H1 (cell line): Measurements from ENCODE around the gene BIRC5. TPM values are rescaled to one million over a fixed set of nuclear protein-coding genes. Genes with fewer than 3 reads are reported as not detected.

Experiments
- CTCF ChIA-PET: fragments of 300-600 bp; sonication (Branson Sonifier 250); formaldehyde crosslinking; loops from one replicate; lab custom pipeline; 2021; ENCODE audit not compliant: partially characterized antibody; lab: Charles Lee
- POLR2A ChIA-PET: fragments of 300-600 bp; sonication (Branson Sonifier 250); formaldehyde crosslinking; loops from one replicate; lab custom pipeline; 2021; ENCODE audit warnings: inconsistent platforms; ENCODE audit not compliant: partially characterized antibody; lab: Charles Lee
- DNase-seq, 2 experiments: peaks; one replicate each; pipeline versions ENCODE4 v3.0.0 to v3.0.0-alpha.2; 2010 to 2022; ENCODE audit warnings: low spot score in 2 of 2, low read depth in 1 of 2, mixed read lengths in 1 of 2
- FAIRE-seq: peaks from 2 replicates; lab custom pipeline; 2011; peaks lifted over from hg19 to GRCh38; lab: Jason Lieb, UNC
- H2AFZ ChIP-seq: 2 replicates; pipeline ENCODE4 v1.8.1; 2012; ENCODE audit warnings: low read length, inconsistent platforms
- H2AK5ac ChIP-seq: 2 replicates; pipeline ENCODE4 v1.6.1; 2013; ENCODE audit warnings: low read depth, low read length
- H2BK120ac ChIP-seq: replicated peaks from 2 replicates; pipeline ENCODE3; 2013; ENCODE audit warnings: low read depth, low read length, inconsistent platforms
- H2BK12ac ChIP-seq: 2 replicates; pipeline ENCODE4 v1.6.1; 2013; ENCODE audit warnings: low read depth, low read length
- H2BK15ac ChIP-seq: 2 replicates; pipeline ENCODE4 v1.6.1; 2013; ENCODE audit warnings: low read length
- H2BK20ac ChIP-seq: 2 replicates; pipeline ENCODE4 v1.6.1; 2013; ENCODE audit warnings: low read length
- H2BK5ac ChIP-seq: 2 replicates; pipeline ENCODE4 v1.6.1; 2013; ENCODE audit warnings: low read depth, low read length
- H3K14ac ChIP-seq: 2 replicates; pipeline ENCODE4 v1.6.1; 2013; ENCODE audit warnings: inconsistent platforms; ENCODE audit not compliant: insufficient read length
- H3K18ac ChIP-seq: 2 replicates; pipeline ENCODE4 v1.6.1; 2013; ENCODE audit warnings: low read length; ENCODE audit errors: extremely low read depth
- H3K23ac ChIP-seq: 2 replicates; pipeline ENCODE4 v1.6.1; 2013; ENCODE audit warnings: inconsistent platforms; ENCODE audit not compliant: insufficient read length
- H3K23me2 ChIP-seq: 2 replicates; pipeline ENCODE4 v1.6.1; 2013; ENCODE audit warnings: low read depth, low read length
- H3K27ac ChIP-seq: 2 replicates; pipeline ENCODE4 v1.6.1; 2011; ENCODE audit warnings: low read depth, low read length, inconsistent platforms
- H3K27me3 ChIP-seq, 4 experiments: replicated peaks in 1 of 4; 1 replicate in 1 of 4; 2 replicates in 3 of 4; pipeline versions ENCODE4 v1.6.1 to v1.8.1; 2011 to 2013; ENCODE audit warnings: low read length in 3 of 4, mild to moderate bottlenecking in 3 of 4, inconsistent platforms in 2 of 4, mixed read lengths in 2 of 4, moderate library complexity in 1 of 4; ENCODE audit not compliant: control insufficient read depth in 3 of 4, insufficient read depth in 3 of 4; ENCODE audit errors: extremely low read depth in 1 of 4
- H3K36me3 ChIP-seq, 4 experiments: 2 replicates each; pipeline versions ENCODE4 v1.6.1 to v1.8.1; 2011 to 2013; ENCODE audit warnings: mild to moderate bottlenecking in 4 of 4, low read length in 3 of 4, moderate library complexity in 2 of 4, control low read depth in 1 of 4, inconsistent platforms in 1 of 4; ENCODE audit not compliant: insufficient read depth in 4 of 4, control insufficient read depth in 2 of 4
- H3K4ac ChIP-seq: replicated peaks from 2 replicates; pipeline ENCODE3; 2013; ENCODE audit warnings: low read length, low read depth, mixed read lengths, inconsistent platforms; ENCODE audit not compliant: insufficient read length
- H3K4me1 ChIP-seq, 4 experiments: replicated peaks in 1 of 4; 1 replicate in 1 of 4; 2 replicates in 3 of 4; pipeline versions ENCODE4 v1.6.1 to v1.8.1; 2011 to 2013; ENCODE audit warnings: low read length in 3 of 4, inconsistent platforms in 2 of 4, mixed read lengths in 1 of 4; ENCODE audit not compliant: insufficient read depth in 4 of 4, control insufficient read depth in 3 of 4
- H3K4me2 ChIP-seq, 2 experiments: 2 replicates each; pipeline versions ENCODE4 v1.6.1 to v1.8.1; 2011 to 2013; ENCODE audit warnings: low read depth in 2 of 2, low read length in 2 of 2, control low read depth in 1 of 2, inconsistent platforms in 1 of 2, mild to moderate bottlenecking in 1 of 2; ENCODE audit not compliant: insufficient read depth in 1 of 2
- H3K4me3 ChIP-seq, 4 experiments: fragments of 200-600, 300-600 bp in 1 of 4; sonication (generic), shearing (Covaris generic), sonication (Bioruptor Twin) in 1 of 4; 2 replicates each; pipeline versions ENCODE4 v1.5.1 to v1.8.1; 2011 to 2016; ENCODE audit warnings: low read length in 4 of 4, low read depth in 3 of 4, control low read depth in 2 of 4, inconsistent platforms in 2 of 4, mild to moderate bottlenecking in 2 of 4, mixed read lengths in 1 of 4, moderate library complexity in 1 of 4; ENCODE audit not compliant: insufficient read depth in 2 of 4; ENCODE audit errors: extremely low read depth in 1 of 4
- H3K56ac ChIP-seq: replicated peaks from 2 replicates; pipeline ENCODE3; 2013; ENCODE audit warnings: low read depth, mild to moderate bottlenecking, mixed read lengths, low read length, inconsistent platforms; ENCODE audit not compliant: insufficient read length
- H3K79me1 ChIP-seq: 2 replicates; pipeline ENCODE4 v1.6.1; 2013; ENCODE audit warnings: low read depth, low read length, control low read depth
- H3K79me2 ChIP-seq, 2 experiments: 2 replicates each; pipeline versions ENCODE4 v1.6.1 to v1.8.1; 2012 to 2013; ENCODE audit warnings: low read length in 2 of 2, mild to moderate bottlenecking in 2 of 2, inconsistent platforms in 1 of 2; ENCODE audit not compliant: insufficient read depth in 2 of 2, control insufficient read depth in 1 of 2
- H3K9ac ChIP-seq, 4 experiments: replicated peaks in 1 of 4; 1 replicate in 1 of 4; 2 replicates in 3 of 4; pipeline versions ENCODE4 v1.6.1 to v1.8.1; 2011 to 2013; ENCODE audit warnings: low read depth in 3 of 4, low read length in 3 of 4, control low read depth in 2 of 4, mild to moderate bottlenecking in 2 of 4, moderate library complexity in 2 of 4, inconsistent platforms in 1 of 4; ENCODE audit errors: extremely low read depth in 1 of 4
- H3K9me3 ChIP-seq, 2 experiments: 2 replicates each; pipeline versions ENCODE4 v1.6.1 to v1.8.1; 2012 to 2013; ENCODE audit warnings: mild to moderate bottlenecking in 2 of 2, moderate library complexity in 2 of 2, control low read depth in 1 of 2, inconsistent platforms in 1 of 2, low read depth in 1 of 2, low read length in 1 of 2, mixed read lengths in 1 of 2; ENCODE audit not compliant: insufficient read depth in 2 of 2
- H4K20me1 ChIP-seq, 2 experiments: replicated peaks in 1 of 2; 2 replicates each; pipeline versions ENCODE3 to v1.8.1; 2011 to 2013; ENCODE audit warnings: inconsistent platforms in 2 of 2, low read length in 2 of 2, mild to moderate bottlenecking in 1 of 2; ENCODE audit not compliant: insufficient read depth in 2 of 2, control insufficient read depth in 1 of 2
- H4K5ac ChIP-seq: 2 replicates; pipeline ENCODE4 v1.6.1; 2013; ENCODE audit warnings: low read length, low read depth, mixed read lengths, inconsistent platforms; ENCODE audit not compliant: insufficient read length
- H4K8ac ChIP-seq: 2 replicates; pipeline ENCODE4 v1.8.0; 2013; ENCODE audit warnings: mild to moderate bottlenecking, moderate library complexity, low read length, inconsistent platforms; ENCODE audit not compliant: insufficient read depth; ENCODE audit errors: extremely low read depth
- H4K91ac ChIP-seq: replicated peaks from 2 replicates; pipeline ENCODE3; 2013; ENCODE audit warnings: low read length, mixed read lengths, inconsistent platforms; ENCODE audit not compliant: insufficient read length
- EP300 ChIP-seq, 2 experiments: IDR thresholded peaks; 1 replicate in 1 of 2; 2 replicates in 1 of 2; pipeline ENCODE4 v1.6.1; 2011 to 2012; ENCODE audit warnings: low read depth in 2 of 2, low read length in 2 of 2, mild to moderate bottlenecking in 2 of 2, borderline replicate concordance in 1 of 2, inconsistent platforms in 1 of 2, moderate library complexity in 1 of 2
- KDM4A ChIP-seq: IDR thresholded peaks from one replicate; pipeline ENCODE4 v1.7.1; 2012; ENCODE audit warnings: low read depth, mild to moderate bottlenecking, moderate library complexity, low read length, inconsistent platforms; ENCODE audit not compliant: severe bottlenecking
- WGBS, 2 experiments: shearing (Covaris generic) in 1 of 2; methylation state at CpG; one replicate each; pipeline versions ENCODE4 v1.1.6 to v1.1.7; 2013 to 2015; ENCODE audit warnings: low lambda C conversion rate in 2 of 2, mixed read lengths in 2 of 2, inconsistent platforms in 1 of 2, low coverage in 1 of 2, missing lambda C conversion rate in 1 of 2; ENCODE audit not compliant: insufficient replicate concordance in 2 of 2, insufficient coverage in 1 of 2, insufficient read length in 1 of 2; ENCODE audit errors: extremely low coverage in 1 of 2, missing lambda C conversion rate in 1 of 2; 5-methylcytosine and 5-hydroxymethylcytosine counted together
- polyA plus RNA-seq, 7 experiments: library from polyadenylated mRNA; depleted of rRNA in 3 of 7; stranded (reverse) in 5 of 7; unstranded in 2 of 7; fragments of >200 nt in 5 of 7; fragments of 200-250 nt in 2 of 7; gene quantifications; 1 replicate in 5 of 7; 2 replicates in 1 of 7; 4 replicates in 1 of 7; pipeline versions ENCODE4 v1.2.1 to v1.2.3, GENCODE V29; 2011 to 2013; ENCODE audit warnings: missing spikeins in 2 of 7, mixed read lengths in 2 of 7
- total RNA-seq: library from RNA; stranded (reverse); fragmentation: NEBNext Ultra II Directional; extraction: Animal tissue kit (Norgen Biotek cat#: 25700); gene quantifications from 2 replicates; pipeline ENCODE4 v1.2.1, GENCODE V29; 2021

Gene BIRC5
- total and polyA plus RNA-seq, 2 of the 8 experiments (the other 6 are each of a cell fraction or from before 2014, with no cell fraction given) = 42.2 to 108 TPM

- no peak within 1 kb of the TSS for H2BK20ac ChIP-seq
- peaks cover 5% of the 10 kb centered on the region; the same call in 1 of the 2 replicates for H3K23me2 ChIP-seq
- TF ChIP-seq KDM4A = peak; percentile 51
- TF ChIP-seq EP300 (IDR thresholded peaks at IDR 0.05; ENCODE audit: borderline replicate concordance in 1 of 2, low read depth in 2 of 2, low read length in 2 of 2) = no peak
- TF ChIP-seq, all 59 proteins: peak for 1
- H3K14ac ChIP-seq = no peak within 1 kb of the TSS
- H2AK5ac ChIP-seq = no peak within 1 kb of the TSS
- no peak within 1 kb of the TSS for H3K27ac ChIP-seq
- H3K9me3 ChIP-seq = no peaks in the 10 kb centered on the region
- H2BK12ac ChIP-seq = no peak within 1 kb of the TSS
- peak within 1 kb of the TSS; percentile 80; the same call in 1 of the 2 replicates for H2AFZ ChIP-seq
- no peak for FAIRE-seq
- H4K20me1 ChIP-seq = peaks cover 0 to 2% of the 10 kb centered on the region in 2 experiments
- no peak within 1 kb of the TSS for H2BK5ac ChIP-seq
- peak within 1 kb of the TSS; percentile 81 to 82 for H3K4me2 ChIP-seq
- no peaks in the 10 kb centered on the region for H3K36me3 ChIP-seq
- peak within 1 kb of the TSS; percentile 55 to 68 (median 61) for H3K4me3 ChIP-seq
- no peak within 1 kb of the TSS for H3K4ac ChIP-seq
- H3K79me1 ChIP-seq = no peaks in the 10 kb centered on the region
- no peak within 1 kb of the TSS for H3K56ac ChIP-seq
- H3K18ac ChIP-seq = no peak within 1 kb of the TSS; the same call in 1 of the 2 replicates
- POLR2A ChIA-PET = interaction anchor here (1.5 kb wide), 1 partner anchor 9 kb away, joined by 5 read pairs; no protein-coding TSS in a partner anchor
- no peak within 1 kb of the TSS for H2BK120ac ChIP-seq
- CTCF ChIA-PET = interaction anchor here (1.1 to 4.6 kb wide), 2 partner anchors 20 to 55 kb away, joined by 3 to 24 read pairs; no protein-coding TSS in a partner anchor
- no peak within 1 kb of the TSS for H3K23ac ChIP-seq
- WGBS, 2 experiments = 49% methylated on average over 28 of the region's 52 CpGs; no CpG with 5 or more reads in 1 of the 2 experiments
- no peak within 1 kb of the TSS for H4K5ac ChIP-seq
- DNase-seq = peak in 1 of 2 experiments; percentile 65
- no peaks in the 10 kb centered on the region for H3K79me2 ChIP-seq
- H3K4me1 ChIP-seq = peaks cover 0 to 8% (median 5%) of the 10 kb centered on the region in 4 experiments; a peak in 5 of 7 replicates
- H3K9ac ChIP-seq = no peak within 1 kb of the TSS
- H3K27me3 ChIP-seq = peaks cover 0 to 27% (median 22%) of the 10 kb centered on the region in 4 experiments; a peak in 6 of 7 replicates
- peak within 1 kb of the TSS; percentile 57; the same call in 1 of the 2 replicates for H4K8ac ChIP-seq
- no peak within 1 kb of the TSS for H4K91ac ChIP-seq
- no peak within 1 kb of the TSS; the same call in 1 of the 2 replicates for H2BK15ac ChIP-seq
These were observed 17.2 kb downstream of the BIRC5 start, which contains the start of gene TMEM235 for GRCh38 chr17:78230996-78231935. Gene TMEM235 (plus strand): TSS chr17:78231631. CDS start chr17:78232024, 393 bp downstream.
